ES-I3 (cell line): ENCODE measurements around the gene SAMD7.

ENCODE experiments used
- H3K36me3 ChIP-seq: 2 replicates; pipeline ENCODE4 v1.6.1; 2013; ENCODE audit warnings: mild to moderate bottlenecking, low read length, control low read depth, moderate library complexity; ENCODE audit not compliant: insufficient read depth
- H3K4me1 ChIP-seq: 2 replicates; pipeline ENCODE4 v1.6.1; 2013; ENCODE audit warnings: mild to moderate bottlenecking, control low read depth, low read length; ENCODE audit not compliant: insufficient read depth
- H3K9ac ChIP-seq: 2 replicates; pipeline ENCODE4 v1.6.1; 2013; ENCODE audit warnings: low read depth, mild to moderate bottlenecking, low read length, moderate library complexity
- H3K9me3 ChIP-seq: 2 replicates; pipeline ENCODE4 v1.6.1; 2013; ENCODE audit warnings: mild to moderate bottlenecking, low read length, moderate library complexity; ENCODE audit not compliant: control insufficient read depth, insufficient read depth

The SAMD7 gene

GRCh38 chr3:169891886-169892285, 19.5 kb upstream of the SAMD7 start:
- Histone ChIP-seq H3K4me1 (no peaks in the 10 kb centered on the region), H3K36me3 (no peaks in the 10 kb centered on the region), H3K9me3 (no peaks in the 10 kb centered on the region), H3K9ac (no peak overlapping the region)

- Histone ChIP-seq H3K9ac (no peak overlapping the region), H3K9me3 (no peaks in the 10 kb centered on the region), H3K36me3 (no peaks in the 10 kb centered on the region), H3K4me1 (no peaks in the 10 kb centered on the region)
Measured at GRCh38 chr3:169894110-169894509, 17.3 kb upstream of the SAMD7 start.

DNA sequence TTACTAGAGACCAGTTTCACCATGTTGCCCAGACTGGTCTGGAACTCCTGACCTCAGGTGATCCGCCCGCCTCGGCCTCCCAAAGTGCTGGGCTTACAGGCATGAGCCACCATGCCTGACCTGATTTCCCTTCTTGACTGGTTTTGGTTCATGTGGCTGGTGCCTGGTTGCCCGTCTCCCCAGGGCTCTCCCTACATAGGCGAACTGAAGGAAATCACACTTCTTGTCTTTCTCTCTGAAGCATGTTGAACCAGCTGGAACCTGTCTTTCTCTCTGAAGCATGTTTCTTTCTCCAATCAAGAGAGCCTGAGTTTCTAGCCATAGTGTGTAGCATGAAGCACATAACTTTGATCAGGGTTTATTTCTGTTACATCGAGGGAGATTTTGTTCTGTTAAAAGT, 16.3 kb upstream of the SAMD7 start:
- Histone ChIP-seq H3K9me3 (no peaks in the 10 kb centered on the region), H3K9ac (no peak overlapping the region)

DNA sequence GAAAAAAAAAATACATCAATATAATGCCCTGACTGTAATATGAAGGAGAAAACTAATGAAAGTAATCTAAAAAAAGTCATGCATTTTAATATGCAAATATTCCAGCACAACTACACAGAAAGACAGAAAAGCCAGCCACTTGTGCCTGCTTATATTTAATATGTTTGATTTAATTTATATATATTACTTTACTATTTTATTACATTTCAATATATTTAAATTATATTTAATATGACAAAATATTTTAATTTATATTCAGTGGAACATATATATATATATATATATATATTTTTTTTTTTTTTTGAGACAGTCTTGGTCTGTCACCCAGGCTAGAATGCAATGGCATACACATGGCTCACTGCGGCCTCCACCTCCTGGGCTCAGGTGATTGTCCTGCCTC, 14.1 kb upstream of the SAMD7 start:
- H3K9ac ChIP-seq = no peak overlapping the region
- no peaks in the 10 kb centered on the region for H3K36me3 ChIP-seq
- no peaks in the 10 kb centered on the region for H3K9me3 ChIP-seq
- no peaks in the 10 kb centered on the region for H3K4me1 ChIP-seq

More for the DNA sequence above, 16.3 kb upstream of the SAMD7 start:
- Histone ChIP-seq H3K4me1 (no peaks in the 10 kb centered on the region), H3K36me3 (no peaks in the 10 kb centered on the region)

- H3K36me3 ChIP-seq = no peaks in the 10 kb centered on the region
Measured at GRCh38 chr3:169901453-169901852, 9.9 kb upstream of the SAMD7 start.

DNA sequence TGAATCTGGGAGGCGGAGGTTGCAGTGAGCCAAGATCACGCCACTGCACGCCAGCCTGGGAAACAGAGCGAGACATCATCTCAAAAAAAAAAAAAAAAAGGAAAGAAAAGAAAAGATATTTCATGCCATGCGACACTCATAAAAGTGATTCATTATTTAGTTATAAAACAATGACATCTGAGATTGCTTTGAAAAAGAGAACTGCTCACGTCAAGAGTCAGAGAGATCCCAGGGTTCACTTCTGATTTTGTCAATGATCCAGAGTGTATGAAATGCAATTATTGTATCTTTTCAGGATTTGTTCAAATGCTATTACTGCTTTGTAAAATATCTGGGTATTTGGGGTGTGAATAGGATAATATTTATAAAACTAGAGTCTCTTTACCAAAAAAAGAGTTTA, 6.0 kb upstream of the SAMD7 start:
- Histone ChIP-seq H3K4me1 (peaks cover 4% of the 10 kb centered on the region; the same call in 1 of the 2 replicates), H3K9me3 (no peaks in the 10 kb centered on the region), H3K9ac (no peak overlapping the region), H3K36me3 (no peaks in the 10 kb centered on the region)

More at GRCh38 chr3:169901453-169901852, 9.9 kb upstream of the SAMD7 start:
- Histone ChIP-seq H3K4me1 (no peaks in the 10 kb centered on the region), H3K9me3 (no peaks in the 10 kb centered on the region), H3K9ac (no peak overlapping the region)

DNA sequence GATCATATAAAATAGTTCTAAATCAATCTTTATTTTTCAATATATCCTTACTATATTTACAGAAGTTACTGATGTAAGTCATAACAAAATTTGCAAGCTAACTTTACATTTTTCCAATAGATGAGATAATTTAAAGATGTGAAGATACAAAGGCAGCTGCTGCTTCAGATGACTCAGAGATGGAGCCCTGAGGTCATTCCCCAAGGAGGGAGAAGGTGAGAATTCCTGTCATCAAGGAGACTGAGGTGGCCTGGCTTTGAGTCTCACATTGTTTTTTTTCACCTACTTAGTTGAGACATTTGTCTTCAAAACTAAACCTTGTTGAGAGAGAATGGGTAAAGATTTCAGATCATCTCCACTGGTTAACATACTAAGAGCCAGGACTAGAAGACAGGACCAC, 3.9 kb upstream of the SAMD7 start:
- H3K9ac ChIP-seq = no peak overlapping the region
- peaks cover 4% of the 10 kb centered on the region; the same call in 1 of the 2 replicates for H3K4me1 ChIP-seq
- no peaks in the 10 kb centered on the region for H3K9me3 ChIP-seq
- H3K36me3 ChIP-seq = no peaks in the 10 kb centered on the region

- Histone ChIP-seq H3K4me1 (peaks cover 4% of the 10 kb centered on the region; the same call in 1 of the 2 replicates), H3K9me3 (no peaks in the 10 kb centered on the region), H3K36me3 (no peaks in the 10 kb centered on the region), H3K9ac (no peak overlapping the region)
Measured at GRCh38 chr3:169907944-169908343, 3.4 kb upstream of the SAMD7 start.

GRCh38 chr3:169913323-169913722, 2.0 kb downstream of the SAMD7 start:
- Histone ChIP-seq H3K9ac (no peak overlapping the region), H3K36me3 (no peaks in the 10 kb centered on the region), H3K4me1 (no peaks in the 10 kb centered on the region), H3K9me3 (no peaks in the 10 kb centered on the region)

DNA sequence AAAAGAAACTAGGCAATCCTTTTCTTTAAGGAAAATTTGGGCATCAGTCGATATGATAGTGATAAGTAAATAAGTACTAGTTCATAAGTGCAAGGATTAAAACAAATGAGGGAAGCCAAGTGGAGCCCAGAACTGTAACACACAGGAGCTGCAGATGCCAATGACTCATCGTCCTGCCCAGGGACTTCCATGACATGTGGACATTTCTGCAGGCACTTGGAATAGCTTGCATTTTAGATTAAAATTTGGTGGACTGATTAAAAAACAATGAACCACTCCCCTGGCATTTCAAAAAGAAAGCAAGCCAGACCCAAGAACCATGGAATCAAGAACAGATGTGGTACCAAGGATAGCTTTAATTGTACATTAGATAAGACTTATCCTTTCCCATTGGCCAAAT, 2.9 kb downstream of the SAMD7 start:
- H3K36me3 ChIP-seq = no peaks in the 10 kb centered on the region
- H3K4me1 ChIP-seq = no peaks in the 10 kb centered on the region
- no peak overlapping the region for H3K9ac ChIP-seq
- no peaks in the 10 kb centered on the region for H3K9me3 ChIP-seq

DNA sequence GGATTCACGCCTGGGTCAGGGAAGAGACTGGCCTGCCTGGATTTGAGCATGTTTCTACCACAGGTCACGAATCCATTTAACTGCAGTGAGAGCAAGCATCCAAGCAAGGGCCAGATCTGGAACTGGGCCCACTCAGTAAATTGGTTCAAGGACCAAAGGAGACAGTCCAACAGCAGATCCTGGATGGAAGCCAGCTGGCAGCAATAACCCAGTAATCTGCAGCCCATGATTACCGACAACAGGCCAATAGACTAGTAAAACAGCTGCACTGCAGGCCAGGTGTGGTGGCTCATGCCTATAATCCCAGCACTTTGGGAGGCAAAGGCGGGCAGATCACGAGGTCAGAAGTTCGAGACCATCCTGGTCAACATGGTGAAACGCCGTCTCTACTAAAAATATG, 11.8 kb downstream of the SAMD7 start:
- Histone ChIP-seq H3K9me3 (no peaks in the 10 kb centered on the region), H3K9ac (no peak overlapping the region), H3K4me1 (no peaks in the 10 kb centered on the region), H3K36me3 (no peaks in the 10 kb centered on the region)

DNA sequence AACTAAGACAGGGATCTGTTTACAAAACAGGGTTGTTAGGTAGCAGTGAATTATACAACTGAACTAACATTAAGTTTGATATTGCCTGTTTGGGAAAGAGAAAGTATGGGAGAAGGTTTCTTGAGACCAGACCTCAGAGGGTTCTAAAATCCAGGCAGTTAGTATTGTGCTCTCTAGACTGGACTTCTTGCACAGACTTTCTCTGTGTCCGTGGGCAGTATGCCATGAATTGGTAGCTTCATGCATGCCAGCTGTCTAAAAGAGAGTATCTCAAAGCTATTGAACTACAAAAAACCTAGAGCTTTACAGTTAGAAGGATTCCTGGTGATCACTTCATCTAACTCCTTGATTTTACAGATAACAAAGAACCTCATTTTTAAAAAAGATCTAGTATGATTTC, 12.5 kb downstream of the SAMD7 start:
- H3K9me3 ChIP-seq = no peaks in the 10 kb centered on the region
- H3K36me3 ChIP-seq = no peaks in the 10 kb centered on the region
- no peaks in the 10 kb centered on the region for H3K4me1 ChIP-seq
- no peak overlapping the region for H3K9ac ChIP-seq

GRCh38 chr3:169929830-169930519, 18.6 kb downstream of the SAMD7 start:
- no peaks in the 10 kb centered on the region for H3K4me1 ChIP-seq
- H3K36me3 ChIP-seq = no peaks in the 10 kb centered on the region
- H3K9ac ChIP-seq = no peak overlapping the region
- H3K9me3 ChIP-seq = no peaks in the 10 kb centered on the region

DNA sequence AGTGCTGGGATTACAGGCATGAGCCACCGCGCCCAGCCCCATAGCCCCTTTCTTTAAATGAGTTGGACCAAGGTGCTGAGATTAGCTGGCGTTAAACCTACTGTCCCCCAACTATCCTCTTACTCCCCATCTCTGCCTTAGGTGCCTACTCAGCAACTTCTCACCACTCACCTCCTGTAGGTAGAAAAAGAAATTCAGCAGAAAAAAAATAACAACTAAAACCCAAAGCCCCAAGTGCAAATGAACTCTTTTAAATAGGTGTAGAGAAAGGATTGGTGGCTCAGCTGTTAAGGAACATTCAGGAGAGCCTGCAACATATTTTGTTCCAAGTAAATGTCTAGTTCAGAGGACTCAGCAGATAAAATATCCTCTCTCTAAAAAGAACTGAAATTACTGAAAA, 19.5 kb downstream of the SAMD7 start:
- Histone ChIP-seq H3K4me1 (no peaks in the 10 kb centered on the region), H3K9ac (no peak overlapping the region), H3K9me3 (no peaks in the 10 kb centered on the region), H3K36me3 (no peaks in the 10 kb centered on the region)

GRCh38 chr3:169931747-169932520, 20.6 kb downstream of the SAMD7 start:
- Histone ChIP-seq H3K9me3 (no peaks in the 10 kb centered on the region), H3K36me3 (no peaks in the 10 kb centered on the region), H3K9ac (no peak overlapping the region), H3K4me1 (no peaks in the 10 kb centered on the region)
